ENCODE data around the gene BAIAP2.
A peak's percentile ranks its signal among the peaks of the same experiment; 100 is the strongest.

Gene BAIAP2

GRCh38 chr17:81100668-81101067, 65.7 kb downstream of the BAIAP2 start:
- TF ChIP-seq CEBPB (IDR thresholded peaks at IDR 0.05) = no peak
- no peak for TF ChIP-seq TAF1 (IDR thresholded peaks at IDR 0.05; ENCODE audit: low read depth)
- no peak for TF ChIP-seq NFIC (IDR thresholded peaks at IDR 0.05)
- no peak for TF ChIP-seq FOXM1 (IDR thresholded peaks at IDR 0.05; ENCODE audit: borderline replicate concordance, low read depth)
- TF ChIP-seq USF1 (IDR thresholded peaks at IDR 0.05) = no peak
- TF ChIP-seq CREB1 (IDR thresholded peaks at IDR 0.05; ENCODE audit: low read depth) = no peak
- TF ChIP-seq RAD21 (IDR thresholded peaks at IDR 0.05; ENCODE audit: low read depth) = no peak
- no peak for TF ChIP-seq TEAD4 (IDR thresholded peaks at IDR 0.05)
- TF ChIP-seq EP300 (IDR thresholded peaks at IDR 0.05; ENCODE audit: borderline replicate concordance) = no peak
- TF ChIP-seq EGR1 (IDR thresholded peaks at IDR 0.05) = no peak
- no peak for TF ChIP-seq YY1 (IDR thresholded peaks at IDR 0.05; ENCODE audit: low read depth)
- no peak for TF ChIP-seq ZBTB7A (IDR thresholded peaks at IDR 0.05; ENCODE audit: low read depth)
- TF ChIP-seq, protein P1, sequence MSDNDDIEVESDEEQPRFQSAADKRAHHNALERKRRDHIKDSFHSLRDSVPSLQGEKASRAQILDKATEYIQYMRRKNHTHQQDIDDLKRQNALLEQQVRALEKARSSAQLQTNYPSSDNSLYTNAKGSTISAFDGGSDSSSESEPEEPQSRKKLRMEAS (IDR thresholded peaks at IDR 0.05) = no peak
- no peak for TF ChIP-seq TCF12 (IDR thresholded peaks at IDR 0.05; ENCODE audit: low read depth)
- TF ChIP-seq, protein P2, sequence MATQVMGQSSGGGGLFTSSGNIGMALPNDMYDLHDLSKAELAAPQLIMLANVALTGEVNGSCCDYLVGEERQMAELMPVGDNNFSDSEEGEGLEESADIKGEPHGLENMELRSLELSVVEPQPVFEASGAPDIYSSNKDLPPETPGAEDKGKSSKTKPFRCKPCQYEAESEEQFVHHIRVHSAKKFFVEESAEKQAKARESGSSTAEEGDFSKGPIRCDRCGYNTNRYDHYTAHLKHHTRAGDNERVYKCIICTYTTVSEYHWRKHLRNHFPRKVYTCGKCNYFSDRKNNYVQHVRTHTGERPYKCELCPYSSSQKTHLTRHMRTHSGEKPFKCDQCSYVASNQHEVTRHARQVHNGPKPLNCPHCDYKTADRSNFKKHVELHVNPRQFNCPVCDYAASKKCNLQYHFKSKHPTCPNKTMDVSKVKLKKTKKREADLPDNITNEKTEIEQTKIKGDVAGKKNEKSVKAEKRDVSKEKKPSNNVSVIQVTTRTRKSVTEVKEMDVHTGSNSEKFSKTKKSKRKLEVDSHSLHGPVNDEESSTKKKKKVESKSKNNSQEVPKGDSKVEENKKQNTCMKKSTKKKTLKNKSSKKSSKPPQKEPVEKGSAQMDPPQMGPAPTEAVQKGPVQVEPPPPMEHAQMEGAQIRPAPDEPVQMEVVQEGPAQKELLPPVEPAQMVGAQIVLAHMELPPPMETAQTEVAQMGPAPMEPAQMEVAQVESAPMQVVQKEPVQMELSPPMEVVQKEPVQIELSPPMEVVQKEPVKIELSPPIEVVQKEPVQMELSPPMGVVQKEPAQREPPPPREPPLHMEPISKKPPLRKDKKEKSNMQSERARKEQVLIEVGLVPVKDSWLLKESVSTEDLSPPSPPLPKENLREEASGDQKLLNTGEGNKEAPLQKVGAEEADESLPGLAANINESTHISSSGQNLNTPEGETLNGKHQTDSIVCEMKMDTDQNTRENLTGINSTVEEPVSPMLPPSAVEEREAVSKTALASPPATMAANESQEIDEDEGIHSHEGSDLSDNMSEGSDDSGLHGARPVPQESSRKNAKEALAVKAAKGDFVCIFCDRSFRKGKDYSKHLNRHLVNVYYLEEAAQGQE (IDR thresholded peaks at IDR 0.05; ENCODE audit: low read depth) = no peak

DNA sequence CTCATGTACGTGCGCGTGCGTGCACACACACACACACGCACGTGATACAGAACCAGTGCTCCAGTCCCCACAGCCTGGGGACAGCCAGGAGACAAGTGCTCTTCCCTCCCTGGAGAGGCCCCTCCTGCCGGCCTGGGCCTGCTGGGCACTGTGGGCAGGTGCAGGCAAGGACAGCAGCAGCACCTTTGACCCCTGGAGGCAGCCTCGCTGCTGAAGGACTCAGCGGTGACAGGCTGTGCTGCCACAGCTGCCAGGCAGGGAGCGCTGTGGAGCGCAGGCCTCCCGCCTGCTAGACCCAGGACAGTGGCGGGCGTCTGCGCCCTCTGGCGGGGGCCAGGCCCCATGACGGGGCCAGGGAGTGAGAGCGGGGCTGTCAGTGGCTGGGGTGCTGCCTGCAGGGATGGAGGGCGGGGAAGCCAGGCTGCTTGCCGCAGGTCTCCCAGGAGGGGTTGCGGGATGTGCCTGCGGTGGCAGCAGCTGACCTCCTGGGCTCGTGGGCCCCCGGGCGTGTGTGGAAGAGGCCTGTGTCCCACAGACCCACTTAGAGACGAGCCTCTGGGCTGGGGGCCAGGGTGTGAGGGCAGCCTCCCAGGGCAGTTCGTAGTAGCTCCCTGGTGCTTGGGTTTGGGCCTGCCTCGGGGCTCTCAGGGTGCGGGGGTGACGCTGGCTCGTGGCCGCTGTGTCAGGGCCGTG, 66.8 kb downstream of the BAIAP2 start:
- TF ChIP-seq NFIC (IDR thresholded peaks at IDR 0.05) (no peak), FOXM1 (IDR thresholded peaks at IDR 0.05; ENCODE audit: borderline replicate concordance, low read depth) (no peak), CREB1 (IDR thresholded peaks at IDR 0.05; ENCODE audit: low read depth) (no peak), EP300 (IDR thresholded peaks at IDR 0.05; ENCODE audit: borderline replicate concordance) (no peak), RAD21 (IDR thresholded peaks at IDR 0.05; ENCODE audit: low read depth) (peak; percentile 50; the same call in 1 of the 2 replicates), CEBPB (IDR thresholded peaks at IDR 0.05) (no peak), ZBTB7A (IDR thresholded peaks at IDR 0.05; ENCODE audit: low read depth) (no peak)
- TF ChIP-seq, protein P1 (IDR thresholded peaks at IDR 0.05) = no peak

DNA sequence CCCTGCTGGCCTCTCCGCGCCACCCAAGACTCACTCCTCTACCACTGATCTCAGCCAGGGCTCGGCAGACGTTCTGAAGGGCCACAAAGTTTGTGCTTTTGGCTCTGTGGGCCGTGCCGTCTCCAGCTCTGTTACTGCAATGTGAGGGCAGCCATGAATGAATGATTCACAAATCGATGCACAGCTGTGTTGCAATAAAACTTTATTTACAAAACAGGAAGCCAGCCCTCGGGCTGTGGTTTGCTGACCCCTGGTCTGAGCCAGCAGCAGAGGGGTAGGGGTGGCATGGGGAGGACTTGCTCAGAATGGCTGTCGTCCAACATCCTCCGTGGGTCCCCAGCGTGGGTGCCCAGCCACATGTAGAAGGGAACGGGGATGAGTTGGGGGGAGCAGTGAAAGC, 67.4 kb downstream of the BAIAP2 start:
- TF ChIP-seq RAD21 (IDR thresholded peaks at IDR 0.05; ENCODE audit: low read depth) (no peak), USF1 (IDR thresholded peaks at IDR 0.05) (no peak), CREB1 (IDR thresholded peaks at IDR 0.05; ENCODE audit: low read depth) (no peak), NFIC (IDR thresholded peaks at IDR 0.05) (no peak), ZBTB7A (IDR thresholded peaks at IDR 0.05; ENCODE audit: low read depth) (no peak), TEAD4 (IDR thresholded peaks at IDR 0.05) (no peak), EP300 (IDR thresholded peaks at IDR 0.05; ENCODE audit: borderline replicate concordance) (no peak), FOXM1 (IDR thresholded peaks at IDR 0.05; ENCODE audit: borderline replicate concordance, low read depth) (no peak)
- TF ChIP-seq, protein P2 (IDR thresholded peaks at IDR 0.05; ENCODE audit: low read depth) = no peak

- TF ChIP-seq TEAD4 (IDR thresholded peaks at IDR 0.05) (no peak), RAD21 (IDR thresholded peaks at IDR 0.05; ENCODE audit: low read depth) (no peak), NFIC (IDR thresholded peaks at IDR 0.05) (no peak), CEBPB (IDR thresholded peaks at IDR 0.05) (no peak), FOXM1 (IDR thresholded peaks at IDR 0.05; ENCODE audit: borderline replicate concordance, low read depth) (no peak), TCF12 (IDR thresholded peaks at IDR 0.05; ENCODE audit: low read depth) (no peak), USF1 (IDR thresholded peaks at IDR 0.05) (no peak), EGR1 (IDR thresholded peaks at IDR 0.05) (no peak), ZBTB7A (IDR thresholded peaks at IDR 0.05; ENCODE audit: low read depth) (no peak), EP300 (IDR thresholded peaks at IDR 0.05; ENCODE audit: borderline replicate concordance) (no peak), TAF1 (IDR thresholded peaks at IDR 0.05; ENCODE audit: low read depth) (no peak), CREB1 (IDR thresholded peaks at IDR 0.05; ENCODE audit: low read depth) (no peak), YY1 (IDR thresholded peaks at IDR 0.05; ENCODE audit: low read depth) (no peak)
- TF ChIP-seq, protein P2 (IDR thresholded peaks at IDR 0.05; ENCODE audit: low read depth) = no peak
- TF ChIP-seq, protein P1 (IDR thresholded peaks at IDR 0.05) = no peak
These were observed 67.9 kb downstream of the BAIAP2 start for GRCh38 chr17:81102869-81103268.

All from Ishikawa (cell line).